Endothelial cell of umbilical vein (primary cell): ENCODE results near the gene DNAJB13. TPM values are rescaled to one million over a fixed set of nuclear protein-coding genes. Genes with fewer than 3 reads are reported as not detected.

Experiments used
- BruUV-seq: library from RNA; stranded (reverse); fragments of 400-500 nt; replicated peaks from 2 replicates; lab custom pipeline; 2021; lab: Mats Ljungman, UMichigan
- CTCF ChIA-PET: fragments of 300-600, 350-600 bp; sonication (Branson Sonifier 250); formaldehyde crosslinking; loops from one replicate; lab custom pipeline; 2021; ENCODE audit warnings: antibody characterized with exemption, inconsistent platforms; lab: Charles Lee
- POLR2A ChIA-PET: fragments of 300-600, 350-600 bp; sonication (Branson Sonifier 250); formaldehyde crosslinking; loops from one replicate; lab custom pipeline; 2021; ENCODE audit warnings: antibody characterized with exemption, inconsistent platforms; lab: Charles Lee
- DNase-seq: peaks from one replicate; pipeline ENCODE4 v3.0.0-alpha.2; 2011; ENCODE audit warnings: low read depth, low spot score
- FAIRE-seq: peaks from 2 replicates; lab custom pipeline; 2011; peaks lifted over from hg19 to GRCh38; lab: Jason Lieb, UNC
- H2AFZ ChIP-seq: 2 replicates; pipeline ENCODE4 v1.6.0; 2012; ENCODE audit warnings: low read depth, low read length, control low read depth, inconsistent platforms
- H3K27ac ChIP-seq: 2 replicates; pipeline ENCODE4 v1.5.1; 2011; ENCODE audit warnings: low read depth, mild to moderate bottlenecking, control low read depth, low read length, moderate library complexity; ENCODE audit not compliant: insufficient read depth
- H3K27me3 ChIP-seq, 2 experiments: 2 replicates each; pipeline versions ENCODE4 v1.6.0 to v1.6.1; 2011; ENCODE audit warnings: low read length in 2 of 2, mixed read lengths in 1 of 2; ENCODE audit not compliant: control insufficient read depth in 2 of 2, insufficient read depth in 2 of 2
- H3K36me3 ChIP-seq, 2 experiments: 2 replicates in 1 of 2; 3 replicates in 1 of 2; pipeline ENCODE4 v1.5.1; 2011; ENCODE audit warnings: low read length in 2 of 2, mild to moderate bottlenecking in 1 of 2, moderate library complexity in 1 of 2; ENCODE audit not compliant: control insufficient read depth in 2 of 2, insufficient read depth in 2 of 2; ENCODE audit errors: extremely low read depth in 1 of 2
- H3K4me1 ChIP-seq: 3 replicates; pipeline ENCODE4 v1.5.1; 2011; ENCODE audit warnings: mild to moderate bottlenecking, low read length; ENCODE audit not compliant: control insufficient read depth, insufficient read depth; ENCODE audit errors: extremely low read depth
- H3K4me2 ChIP-seq: 2 replicates; pipeline ENCODE4 v1.6.1; 2011; ENCODE audit warnings: low read length, control low read depth, mixed read lengths; ENCODE audit not compliant: insufficient read depth
- H3K4me3 ChIP-seq, 3 experiments: fragments of 200-600 bp in 1 of 3; sonication (generic), shearing (Covaris generic) in 1 of 3; replicated peaks in 1 of 3; 2 replicates each; pipeline ENCODE4 v1.5.1; 2011 to 2016; ENCODE audit warnings: control low read depth in 3 of 3, low read length in 3 of 3, mild to moderate bottlenecking in 2 of 3, inconsistent platforms in 1 of 3, low read depth in 1 of 3, moderate library complexity in 1 of 3; ENCODE audit not compliant: insufficient read depth in 1 of 3
- H3K79me2 ChIP-seq: 2 replicates; pipeline ENCODE4 v1.6.0; 2012; ENCODE audit warnings: low read length, inconsistent platforms; ENCODE audit not compliant: control insufficient read depth, insufficient read depth
- H3K9ac ChIP-seq: replicated peaks from 2 replicates; pipeline ENCODE3; 2011; ENCODE audit warnings: low read length, control low read depth; ENCODE audit not compliant: insufficient read depth; ENCODE audit errors: extremely low read depth
- H3K9me1 ChIP-seq: replicated peaks from 3 replicates; pipeline ENCODE4 v1.6.0; 2011; ENCODE audit warnings: mild to moderate bottlenecking, low read length; ENCODE audit not compliant: control insufficient read depth, insufficient read depth; ENCODE audit errors: extremely low read depth
- H3K9me3 ChIP-seq: replicated peaks from 2 replicates; pipeline ENCODE4 v1.5.1; 2012; ENCODE audit warnings: low read length, inconsistent platforms; ENCODE audit not compliant: control insufficient read depth, insufficient read depth
- H4K20me1 ChIP-seq: replicated peaks from 2 replicates; pipeline ENCODE3; 2011; ENCODE audit warnings: mild to moderate bottlenecking, low read length; ENCODE audit not compliant: control insufficient read depth, insufficient read depth; ENCODE audit errors: extremely low read depth
- EZH2 ChIP-seq: IDR thresholded peaks from 2 replicates; pipeline ENCODE4 v1.6.1; 2012; ENCODE audit warnings: borderline replicate concordance, low read depth, mild to moderate bottlenecking, moderate library complexity, low read length, inconsistent platforms; ENCODE audit not compliant: severe bottlenecking
- FOS ChIP-seq: IDR thresholded peaks from 2 replicates; pipeline ENCODE4 v1.6.1; 2011; ENCODE audit warnings: mild to moderate bottlenecking, low read length, moderate library complexity, borderline replicate concordance; ENCODE audit not compliant: insufficient read depth
- GATA2 ChIP-seq: IDR thresholded peaks from 2 replicates; pipeline ENCODE4 v1.7.0; 2011; ENCODE audit warnings: low read depth, mild to moderate bottlenecking, moderate library complexity, mixed read lengths, low read length; ENCODE audit not compliant: insufficient read length, insufficient read depth
- JUN ChIP-seq: IDR thresholded peaks from 2 replicates; pipeline ENCODE4 v1.6.1; 2011; ENCODE audit warnings: borderline replicate concordance, low read depth; ENCODE audit not compliant: insufficient read length, insufficient read depth
- MYC ChIP-seq: IDR thresholded peaks from one replicate; pipeline ENCODE4 v1.6.1; 2011; ENCODE audit warnings: mild to moderate bottlenecking, low read depth, low read length
- POLR2A ChIP-seq: IDR thresholded peaks from 2 replicates; pipeline ENCODE4 v1.6.1; 2012; ENCODE audit warnings: low read depth, mild to moderate bottlenecking, control low read depth, low read length
- POLR2AphosphoS5 ChIP-seq: IDR thresholded peaks from 2 replicates; pipeline ENCODE4 v1.6.1; 2012; ENCODE audit warnings: low read depth, mild to moderate bottlenecking, control low read depth, low read length, moderate library complexity; ENCODE audit not compliant: insufficient read depth
- dilution Hi-C: fragments of 300-500 bp; cut with MboI; formaldehyde crosslinking; loops from one replicate; pipeline ENCODE4 v1.15.0; 2019; ENCODE audit warnings: low sequenced_read_pairs; ENCODE audit not compliant: extremely low pct_ligation_motif_present
- intact Hi-C: fragments of 100-400 bp; cut with micrococcal nuclease; formaldehyde crosslinking; loops from one replicate; pipeline ENCODE4 v1.10.0; 2022
- polyA plus RNA-seq, 4 experiments: library from polyadenylated mRNA; depleted of rRNA in 3 of 4; stranded (reverse) in 3 of 4; unstranded in 1 of 4; fragments of >200 nt; gene quantifications; 2 replicates each; pipeline versions ENCODE4 v1.2.1 to v1.2.3, GENCODE V29; 2011 to 2012; ENCODE audit warnings: missing spikeins in 1 of 4
- total RNA-seq: library from RNA; stranded (reverse); gene quantifications from 2 replicates; pipeline ENCODE4 v1.2.3, GENCODE V29; 2021
- TF ChIP-seq, protein P1 (sequence below), 2 donors: IDR thresholded peaks; 1 replicate in 1 of 2; 2 replicates in 1 of 2; pipeline ENCODE4 v1.5.1; 2011; ENCODE audit warnings: low read length in 2 of 2, mild to moderate bottlenecking in 2 of 2, moderate library complexity in 2 of 2, control low read depth in 1 of 2, inconsistent platforms in 1 of 2, low read depth in 1 of 2; ENCODE audit not compliant: insufficient read depth in 1 of 2; ENCODE audit errors: extremely low read depth in 1 of 2
- TF ChIP-seq, protein P2 (sequence below): IDR thresholded peaks from 2 replicates; pipeline ENCODE4 v1.6.1; 2011; ENCODE audit not compliant: insufficient read depth, insufficient read length

DNAJB13 gene
- total and polyA plus RNA-seq, 2 donors (not counting 3 experiments of a cell fraction or from before 2014, with no cell fraction given): 0.07 to 0.46 TPM

DNA sequence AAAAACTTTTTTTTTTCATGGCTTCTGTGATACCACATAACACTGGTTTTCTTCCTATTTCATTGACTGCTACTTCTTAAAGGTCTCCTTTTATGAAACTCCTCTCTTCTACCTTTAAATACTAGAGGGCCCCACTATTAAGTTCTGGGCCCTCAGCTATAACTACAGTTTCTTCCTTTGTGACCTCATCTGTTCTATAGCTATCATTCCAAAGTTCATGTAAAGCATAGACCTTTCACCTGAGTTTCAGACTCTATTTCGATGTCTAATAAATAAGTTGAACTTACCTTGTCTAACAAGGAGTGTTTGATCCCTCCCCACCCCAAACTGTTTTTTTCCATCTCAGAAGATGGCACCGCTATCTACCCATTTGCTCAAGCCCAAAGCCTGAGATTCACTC, 38.8 kb upstream of the DNAJB13 start:
- peaks cover 2% of the 10 kb centered on the region in 2 experiments for H3K36me3 ChIP-seq
- H3K4me3 ChIP-seq: no peak overlapping the region
- no peaks in the 10 kb centered on the region for H3K9me3 ChIP-seq
- dilution Hi-C loops (no loop called here), intact Hi-C loops (no loop called here)
- POLR2A ChIA-PET: no interaction called here
- H2AFZ ChIP-seq: no peak overlapping the region
- H3K4me2 ChIP-seq: no peak overlapping the region
- H3K27me3 ChIP-seq: no peaks in the 10 kb centered on the region
- no peak for TF ChIP-seq JUN
- TF ChIP-seq EZH2: no peak
- TF ChIP-seq, protein P1, sequence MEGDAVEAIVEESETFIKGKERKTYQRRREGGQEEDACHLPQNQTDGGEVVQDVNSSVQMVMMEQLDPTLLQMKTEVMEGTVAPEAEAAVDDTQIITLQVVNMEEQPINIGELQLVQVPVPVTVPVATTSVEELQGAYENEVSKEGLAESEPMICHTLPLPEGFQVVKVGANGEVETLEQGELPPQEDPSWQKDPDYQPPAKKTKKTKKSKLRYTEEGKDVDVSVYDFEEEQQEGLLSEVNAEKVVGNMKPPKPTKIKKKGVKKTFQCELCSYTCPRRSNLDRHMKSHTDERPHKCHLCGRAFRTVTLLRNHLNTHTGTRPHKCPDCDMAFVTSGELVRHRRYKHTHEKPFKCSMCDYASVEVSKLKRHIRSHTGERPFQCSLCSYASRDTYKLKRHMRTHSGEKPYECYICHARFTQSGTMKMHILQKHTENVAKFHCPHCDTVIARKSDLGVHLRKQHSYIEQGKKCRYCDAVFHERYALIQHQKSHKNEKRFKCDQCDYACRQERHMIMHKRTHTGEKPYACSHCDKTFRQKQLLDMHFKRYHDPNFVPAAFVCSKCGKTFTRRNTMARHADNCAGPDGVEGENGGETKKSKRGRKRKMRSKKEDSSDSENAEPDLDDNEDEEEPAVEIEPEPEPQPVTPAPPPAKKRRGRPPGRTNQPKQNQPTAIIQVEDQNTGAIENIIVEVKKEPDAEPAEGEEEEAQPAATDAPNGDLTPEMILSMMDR (IDR thresholded peaks at IDR 0.05; ENCODE audit: extremely low read depth in 1 of 2, insufficient read depth in 1 of 2, low read depth in 1 of 2, low read length in 2 of 2): no peak
- no peak for TF ChIP-seq POLR2A
- no peaks in the 10 kb centered on the region for H4K20me1 ChIP-seq
- H3K4me1 ChIP-seq: no peaks in the 10 kb centered on the region
- no peak for DNase-seq
- CTCF ChIA-PET: interaction anchor here (1.2 to 2.2 kb wide), 2 partner anchors 13 to 19 kb away, joined by 3 to 6 read pairs; no protein-coding TSS in a partner anchor
- H3K79me2 ChIP-seq: no peaks in the 10 kb centered on the region
- no peak for FAIRE-seq
- H3K27ac ChIP-seq: no peak overlapping the region
- no peaks in the 10 kb centered on the region for H3K9me1 ChIP-seq
- no TSS peak for BruUV-seq
- H3K9ac ChIP-seq: no peak overlapping the region

DNA sequence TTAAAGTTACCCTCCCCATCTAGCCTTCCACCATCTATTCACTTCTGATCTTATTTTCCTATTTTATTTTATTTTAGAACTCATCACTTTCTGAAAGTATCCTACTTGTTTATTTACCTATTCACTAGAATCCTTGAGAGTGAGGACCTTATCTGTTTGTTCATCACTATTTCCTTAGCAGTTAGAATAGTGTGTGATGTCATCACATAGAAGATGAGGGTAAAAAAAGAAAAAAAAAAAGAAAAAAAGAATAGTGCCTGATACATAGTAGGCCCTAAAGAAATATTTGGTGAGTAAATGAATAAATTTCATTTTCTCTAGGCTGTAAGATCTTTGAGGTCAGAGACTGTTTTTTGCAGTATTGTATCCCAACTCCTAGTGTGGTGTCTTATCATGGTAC, 37.4 kb upstream of the DNAJB13 start:
- POLR2A ChIA-PET: no interaction called here

More for the DNA sequence above, 37.4 kb upstream of the DNAJB13 start:
- Histone ChIP-seq H4K20me1 (no peaks in the 10 kb centered on the region), H3K79me2 (no peaks in the 10 kb centered on the region), H3K4me3 (no peak overlapping the region), H3K27ac (no peak overlapping the region), H3K9me3 (no peaks in the 10 kb centered on the region), H3K36me3 (peaks cover 2% of the 10 kb centered on the region in 2 experiments), H2AFZ (no peak overlapping the region), H3K27me3 (no peaks in the 10 kb centered on the region), H3K4me2 (no peak overlapping the region), H3K9me1 (no peaks in the 10 kb centered on the region), H3K4me1 (no peaks in the 10 kb centered on the region), H3K9ac (no peak overlapping the region)
- no peak for FAIRE-seq
- dilution Hi-C loops (no loop called here), intact Hi-C loops (no loop called here)
- TF ChIP-seq GATA2 (no peak), JUN (no peak), FOS (no peak), MYC (no peak), POLR2AphosphoS5 (no peak), EZH2 (no peak), POLR2A (no peak)
- TF ChIP-seq, protein P1 (IDR thresholded peaks at IDR 0.05; ENCODE audit: extremely low read depth in 1 of 2, insufficient read depth in 1 of 2, low read depth in 1 of 2, low read length in 2 of 2): no peak
- TF ChIP-seq, protein P2, sequence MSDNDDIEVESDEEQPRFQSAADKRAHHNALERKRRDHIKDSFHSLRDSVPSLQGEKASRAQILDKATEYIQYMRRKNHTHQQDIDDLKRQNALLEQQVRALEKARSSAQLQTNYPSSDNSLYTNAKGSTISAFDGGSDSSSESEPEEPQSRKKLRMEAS: no peak
- no TSS peak for BruUV-seq
- CTCF ChIA-PET: no interaction called here
- no peak for DNase-seq
